GM23338 (cell line): Measurements from ENCODE around the gene CACNA1C. TPM values are rescaled to one million over a fixed set of nuclear protein-coding genes. Genes with fewer than 3 reads are reported as not detected.

Experiments used
- ATAC-seq: fragments of 200-7000 bp; cut with Tn5 transposase; 3 replicates; pipeline ENCODE4 v1.9.1; 2020
- DNase-seq: peaks from one replicate; pipeline ENCODE4 v3.0.0-alpha.2; 2015; ENCODE audit warnings: low spot score
- H2AFZ ChIP-seq: fragments of 200-600 bp; sonication (generic); 2 replicates; pipeline ENCODE4 v1.8.0; 2016; ENCODE audit warnings: antibody characterized with exemption, mild to moderate bottlenecking, moderate library complexity
- H3F3A ChIP-seq: fragments of 200-600 bp; sonication (generic); replicated peaks from 2 replicates; pipeline ENCODE4 v1.8.0; 2017; ENCODE audit warnings: antibody characterized with exemption, mixed run types, low read depth
- H3K27ac ChIP-seq: fragments of 200-600 bp; sonication (generic); 2 replicates; pipeline ENCODE4 v1.6.1; 2016; ENCODE audit warnings: low read depth
- H3K27me3 ChIP-seq: fragments of 200-600 bp; sonication (generic); 2 replicates; pipeline ENCODE4 v1.8.0; 2016; ENCODE audit warnings: mild to moderate bottlenecking, mixed run types, moderate library complexity; ENCODE audit not compliant: insufficient read depth
- H3K36me3 ChIP-seq: fragments of 200-600 bp; sonication (generic); 2 replicates; pipeline ENCODE4 v1.8.0; 2016; ENCODE audit warnings: mild to moderate bottlenecking; ENCODE audit not compliant: insufficient read depth
- H3K4me1 ChIP-seq: fragments of 200-600 bp; sonication (generic); 2 replicates; pipeline ENCODE4 v1.8.0; 2016; ENCODE audit warnings: mild to moderate bottlenecking, moderate library complexity; ENCODE audit not compliant: insufficient read depth
- H3K4me2 ChIP-seq: fragments of 200-600 bp; sonication (generic); 2 replicates; pipeline ENCODE4 v1.7.1; 2017; ENCODE audit warnings: mixed run types
- H3K4me3 ChIP-seq: fragments of 200-600 bp; sonication (generic); 2 replicates; pipeline ENCODE4 v1.6.1; 2016; ENCODE audit warnings: mixed run types
- H3K79me2 ChIP-seq: fragments of 200-600 bp; sonication (generic); replicated peaks from 2 replicates; pipeline ENCODE4 v1.8.0; 2017; ENCODE audit warnings: mild to moderate bottlenecking; ENCODE audit not compliant: insufficient read depth
- H3K9me2 ChIP-seq: fragments of 200-600 bp; sonication (generic); 2 replicates; pipeline ENCODE4 v1.8.0; 2017; ENCODE audit not compliant: insufficient read depth
- H4K20me1 ChIP-seq: fragments of 200-600 bp; sonication (generic); replicated peaks from 2 replicates; pipeline ENCODE4 v1.8.0; 2017; ENCODE audit warnings: mild to moderate bottlenecking; ENCODE audit not compliant: insufficient read depth
- H3K27ac Mint-ChIP-seq: 2 replicates; pipeline ENCODE4 v1.8.0; 2020; ENCODE audit warnings: inconsistent platforms, mild to moderate bottlenecking, moderate library complexity, mixed read lengths
- H3K27me3 Mint-ChIP-seq: 3 replicates; pipeline ENCODE4 v1.8.0; 2022; ENCODE audit warnings: low read depth, mild to moderate bottlenecking, moderate library complexity, mixed read lengths, inconsistent platforms; ENCODE audit not compliant: insufficient read depth, poor library complexity
- H3K36me3 Mint-ChIP-seq: 3 replicates; pipeline ENCODE4 v1.8.0; 2021; ENCODE audit warnings: low read depth, mild to moderate bottlenecking, inconsistent platforms, moderate library complexity, mixed read lengths
- H3K4me1 Mint-ChIP-seq: 3 replicates; pipeline ENCODE4 v1.8.0; 2020; ENCODE audit warnings: mild to moderate bottlenecking, inconsistent platforms, mixed read lengths
- H3K4me3 Mint-ChIP-seq: 3 replicates; pipeline ENCODE4 v1.8.0; 2021; ENCODE audit warnings: moderate library complexity, mild to moderate bottlenecking, inconsistent platforms, mixed read lengths
- H3K9me3 Mint-ChIP-seq: 3 replicates; pipeline ENCODE4 v1.8.0; 2020; ENCODE audit warnings: moderate library complexity, mild to moderate bottlenecking, inconsistent platforms, mixed read lengths
- CREB1 ChIP-seq: fragments of 250-450 bp; sonication (Bioruptor Pico); IDR thresholded peaks from 2 replicates; pipeline ENCODE4 v1.5.0; 2020; ENCODE audit warnings: low read depth, mild to moderate bottlenecking, moderate library complexity
- CTCF ChIP-seq, 2 experiments: fragments of 200-600 bp in 1 of 2; sonication (generic) in 1 of 2; conservative IDR thresholded peaks; 2 replicates each; pipeline versions ENCODE4 v1.5.1 to v1.6.1; 2016 to 2017; ENCODE audit warnings: antibody characterized with exemption in 2 of 2, low read depth in 2 of 2, mild to moderate bottlenecking in 2 of 2, moderate library complexity in 1 of 2
- ETS1 ChIP-seq: IDR thresholded peaks from 2 replicates; pipeline ENCODE4 v1.6.1; 2016; ENCODE audit warnings: antibody characterized with exemption
- EZH2 ChIP-seq: fragments of 200-600 bp; sonication (generic); IDR thresholded peaks from one replicate; pipeline ENCODE4 v1.8.0; 2017; ENCODE audit warnings: antibody characterized with exemption, mild to moderate bottlenecking, low read depth; ENCODE audit not compliant: unreplicated experiment
- EZH2phosphoT487 ChIP-seq: fragments of 200-600 bp; sonication (generic); IDR thresholded peaks from one replicate; pipeline ENCODE4 v1.8.1; 2018; ENCODE audit warnings: antibody characterized with exemption; ENCODE audit not compliant: unreplicated experiment
- JUNB ChIP-seq: IDR thresholded peaks from one replicate; pipeline ENCODE4 v1.6.1; 2016; ENCODE audit warnings: antibody characterized with exemption; ENCODE audit not compliant: unreplicated experiment
- NANOG ChIP-seq: IDR thresholded peaks from 2 replicates; pipeline ENCODE4 v1.6.1; 2016; ENCODE audit warnings: antibody characterized with exemption, borderline replicate concordance
- POLR2AphosphoS5 ChIP-seq: IDR thresholded peaks from 2 replicates; pipeline ENCODE4 v1.6.1; 2016; ENCODE audit warnings: antibody characterized with exemption, low read depth
- REST ChIP-seq: IDR thresholded peaks from one replicate; pipeline ENCODE4 v1.6.1; 2018; ENCODE audit warnings: antibody characterized with exemption; ENCODE audit not compliant: unreplicated experiment
- STAT1 ChIP-seq: IDR thresholded peaks from one replicate; pipeline ENCODE4 v1.6.1; 2016; ENCODE audit warnings: antibody characterized with exemption; ENCODE audit not compliant: unreplicated experiment
- ZNF114 ChIP-seq: fragments of 250-450 bp; sonication (Bioruptor Pico); IDR thresholded peaks from 2 replicates; pipeline ENCODE4 v1.5.0; 2020; ENCODE audit warnings: mild to moderate bottlenecking, moderate library complexity
- ZNF331 ChIP-seq: fragments of 250-450 bp; sonication (Bioruptor Pico); IDR thresholded peaks from 2 replicates; pipeline ENCODE4 v1.5.0; 2020; ENCODE audit warnings: low read depth, mild to moderate bottlenecking, moderate library complexity
- ZNF462 ChIP-seq: fragments of 250-450 bp; sonication (Bioruptor Pico); IDR thresholded peaks from 2 replicates; pipeline ENCODE4 v1.5.0; 2020; ENCODE audit warnings: mild to moderate bottlenecking, moderate library complexity
- polyA plus RNA-seq: library from polyadenylated mRNA; unstranded; fragments of >200 nt; fragmentation: Nextera tagmentation; extraction: Ambion mirVana; gene quantifications from 2 replicates; pipeline ENCODE4 v1.2.1, GENCODE V29; 2016
- total RNA-seq: library from RNA; depleted of rRNA; stranded (reverse); fragments of >200 nt; shearing (Covaris generic); gene quantifications from 2 replicates; pipeline ENCODE4 v1.2.3, GENCODE V29; 2014

CACNA1C gene
- total and polyA plus RNA-seq, 2 experiments from 2014 or later = 0.78 to 2.1 TPM

- no peaks in the 10 kb centered on the region for H3F3A ChIP-seq
- no peak for DNase-seq
- Mint-ChIP-seq H3K4me3 (no peak overlapping the region), H3K4me1 (peaks cover 10% of the 10 kb centered on the region), H3K27me3 (peaks cover 2% of the 10 kb centered on the region), H3K27ac (no peak overlapping the region), H3K9me3 (no peaks in the 10 kb centered on the region), H3K36me3 (no peaks in the 10 kb centered on the region)
- H4K20me1 ChIP-seq = no peaks in the 10 kb centered on the region
- no peaks in the 10 kb centered on the region for H3K36me3 ChIP-seq
- no peaks in the 10 kb centered on the region for H3K27me3 ChIP-seq
- no peak overlapping the region for H3K4me3 ChIP-seq
- no peak for ATAC-seq
- no peak overlapping the region for H2AFZ ChIP-seq
- H3K79me2 ChIP-seq = no peaks in the 10 kb centered on the region
- H3K9me2 ChIP-seq = no peaks in the 10 kb centered on the region
- H3K4me1 ChIP-seq = no peaks in the 10 kb centered on the region
- no peak overlapping the region for H3K27ac ChIP-seq
- H3K4me2 ChIP-seq = no peak overlapping the region
- TF ChIP-seq STAT1 (no peak), NANOG (no peak), ZNF114 (no peak), JUNB (no peak), ZNF331 (CRISPR knock-in tag) (no peak), POLR2AphosphoS5 (no peak), CTCF (conservative IDR thresholded peaks at IDR 0.05; ENCODE audit: low read depth in 2 of 2) (no peak), EZH2 (no peak), ETS1 (no peak), CREB1 (CRISPR knock-in tag) (no peak), REST (no peak), ZNF462 (CRISPR knock-in tag) (no peak), EZH2phosphoT487 (no peak)
These were observed 300.5 kb downstream of the CACNA1C start for GRCh38 chr12:2353281-2353680.
